Brain microvascular endothelial cell (primary cell): ENCODE data around the gene ANKS6.

Source experiments
- DNase-seq: peaks from one replicate; pipeline ENCODE4 v3.0.0-alpha.2; 2020
- H3K27ac ChIP-seq: fragments of 250-450 bp; sonication (Bioruptor Pico); 2 replicates; pipeline ENCODE4 v1.5.1; 2020; ENCODE audit warnings: mild to moderate bottlenecking, moderate library complexity
- H3K27me3 ChIP-seq: fragments of 250-450 bp; sonication (Bioruptor Pico); replicated peaks from 2 replicates; pipeline ENCODE4 v1.5.1; 2020; ENCODE audit warnings: mild to moderate bottlenecking
- H3K36me3 ChIP-seq: fragments of 250-450 bp; sonication (Bioruptor Pico); replicated peaks from 2 replicates; pipeline ENCODE4 v1.5.1; 2020; ENCODE audit warnings: mild to moderate bottlenecking
- H3K4me3 ChIP-seq: 2 replicates; pipeline ENCODE4 v1.5.1; 2011; ENCODE audit warnings: low read depth, mild to moderate bottlenecking, control low read depth, low read length, moderate library complexity
- in situ Hi-C: cut with HindIII; loops from 2 replicates; pipeline ENCODE4 v1.10.0; 2017; ENCODE audit warnings: low sequenced_read_pairs, low pct_ligation_motif_present
- TF ChIP-seq, protein P1 (sequence below): IDR thresholded peaks from 2 replicates; pipeline ENCODE4 v1.5.1; 2011; ENCODE audit warnings: low read depth, mild to moderate bottlenecking, moderate library complexity, low read length, control low read depth, inconsistent platforms; ENCODE audit errors: missing control alignments

The ANKS6 gene

DNA sequence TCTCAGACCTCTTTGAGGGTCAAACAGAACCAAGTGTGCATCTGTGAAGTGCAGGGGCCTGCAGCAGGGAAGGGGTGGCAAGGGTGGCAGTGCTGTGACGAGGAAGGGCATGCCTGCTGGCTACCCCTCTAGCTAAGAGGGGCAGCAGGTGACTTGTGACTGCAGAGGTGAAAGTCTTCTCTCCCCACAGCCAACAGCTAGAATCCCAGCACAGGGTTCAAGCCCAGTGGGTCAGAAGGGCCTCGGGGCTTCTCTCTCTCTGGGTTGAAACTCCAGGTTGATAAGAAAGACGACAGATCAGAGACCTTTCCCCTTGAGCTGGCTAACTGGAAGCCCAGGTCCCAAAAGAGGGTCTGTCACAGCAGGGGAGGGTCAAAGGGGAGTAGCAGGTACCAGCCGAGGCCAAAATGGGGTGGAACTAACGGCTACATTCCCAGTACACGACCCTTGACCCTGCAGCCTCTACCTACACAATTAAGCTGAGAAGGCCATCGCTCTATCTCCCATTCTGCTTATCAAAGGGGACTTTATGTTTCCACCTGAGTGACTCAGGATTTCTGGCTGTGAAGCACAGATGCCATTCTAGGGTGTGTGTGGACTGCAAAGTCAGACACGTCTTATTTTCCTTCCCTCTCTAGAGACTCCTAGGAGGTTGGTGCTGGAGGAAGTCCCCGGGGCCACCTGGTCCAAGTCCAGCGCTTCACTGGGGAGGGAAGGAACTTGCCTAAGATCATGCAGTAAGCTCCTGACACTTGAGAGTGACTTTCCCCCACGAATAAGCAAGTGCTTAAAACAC, 14.6 kb downstream of the ANKS6 start:
- H3K27ac ChIP-seq, result no peak overlapping the region
- DNase-seq, result no peak
- H3K36me3 ChIP-seq, result no peaks in the 10 kb centered on the region
- in situ Hi-C loops, result no loop called here
- H3K4me3 ChIP-seq, result no peak overlapping the region
- H3K27me3 ChIP-seq, result no peaks in the 10 kb centered on the region
- TF ChIP-seq, protein P1, sequence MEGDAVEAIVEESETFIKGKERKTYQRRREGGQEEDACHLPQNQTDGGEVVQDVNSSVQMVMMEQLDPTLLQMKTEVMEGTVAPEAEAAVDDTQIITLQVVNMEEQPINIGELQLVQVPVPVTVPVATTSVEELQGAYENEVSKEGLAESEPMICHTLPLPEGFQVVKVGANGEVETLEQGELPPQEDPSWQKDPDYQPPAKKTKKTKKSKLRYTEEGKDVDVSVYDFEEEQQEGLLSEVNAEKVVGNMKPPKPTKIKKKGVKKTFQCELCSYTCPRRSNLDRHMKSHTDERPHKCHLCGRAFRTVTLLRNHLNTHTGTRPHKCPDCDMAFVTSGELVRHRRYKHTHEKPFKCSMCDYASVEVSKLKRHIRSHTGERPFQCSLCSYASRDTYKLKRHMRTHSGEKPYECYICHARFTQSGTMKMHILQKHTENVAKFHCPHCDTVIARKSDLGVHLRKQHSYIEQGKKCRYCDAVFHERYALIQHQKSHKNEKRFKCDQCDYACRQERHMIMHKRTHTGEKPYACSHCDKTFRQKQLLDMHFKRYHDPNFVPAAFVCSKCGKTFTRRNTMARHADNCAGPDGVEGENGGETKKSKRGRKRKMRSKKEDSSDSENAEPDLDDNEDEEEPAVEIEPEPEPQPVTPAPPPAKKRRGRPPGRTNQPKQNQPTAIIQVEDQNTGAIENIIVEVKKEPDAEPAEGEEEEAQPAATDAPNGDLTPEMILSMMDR, result no peak

DNA sequence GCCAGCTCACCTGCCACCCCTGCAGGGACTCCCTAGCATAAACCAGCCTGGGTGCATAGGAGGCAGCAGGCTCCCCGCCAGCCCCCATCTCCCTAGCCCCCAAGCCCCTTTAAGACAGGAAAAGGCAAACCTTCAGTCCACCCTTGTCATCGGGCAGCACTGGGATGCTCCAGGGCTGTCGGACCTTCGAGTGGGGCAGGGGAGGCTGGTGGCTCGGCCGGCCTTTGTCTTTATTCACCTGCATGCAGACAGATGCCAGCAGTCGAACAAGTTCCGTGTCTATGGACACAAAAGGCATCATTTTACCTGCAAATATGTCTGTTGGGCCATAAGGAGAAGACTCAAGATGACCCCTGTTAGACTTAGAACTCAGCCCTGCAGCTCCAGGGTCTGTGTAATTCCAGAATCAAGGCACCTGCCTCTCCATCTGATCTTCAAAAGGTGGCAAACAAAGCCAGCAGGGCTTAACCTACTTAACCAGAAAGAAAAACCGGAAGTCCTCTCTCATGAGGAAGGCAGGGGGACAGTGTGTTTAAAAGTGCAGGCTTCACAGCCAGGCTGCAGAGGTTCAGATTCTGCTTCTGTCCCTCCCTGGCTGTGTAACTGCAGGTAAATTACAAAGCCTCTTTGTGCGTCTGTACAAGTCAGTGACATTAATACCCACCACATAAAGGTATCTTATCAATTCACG, 16.2 kb downstream of the ANKS6 start:
- H3K4me3 ChIP-seq, result no peak overlapping the region
- no peak for DNase-seq
- H3K27me3 ChIP-seq, result no peaks in the 10 kb centered on the region
- in situ Hi-C loops, result no loop called here
- no peak overlapping the region for H3K27ac ChIP-seq
- H3K36me3 ChIP-seq, result no peaks in the 10 kb centered on the region
- TF ChIP-seq, protein P1, result no peak

DNA sequence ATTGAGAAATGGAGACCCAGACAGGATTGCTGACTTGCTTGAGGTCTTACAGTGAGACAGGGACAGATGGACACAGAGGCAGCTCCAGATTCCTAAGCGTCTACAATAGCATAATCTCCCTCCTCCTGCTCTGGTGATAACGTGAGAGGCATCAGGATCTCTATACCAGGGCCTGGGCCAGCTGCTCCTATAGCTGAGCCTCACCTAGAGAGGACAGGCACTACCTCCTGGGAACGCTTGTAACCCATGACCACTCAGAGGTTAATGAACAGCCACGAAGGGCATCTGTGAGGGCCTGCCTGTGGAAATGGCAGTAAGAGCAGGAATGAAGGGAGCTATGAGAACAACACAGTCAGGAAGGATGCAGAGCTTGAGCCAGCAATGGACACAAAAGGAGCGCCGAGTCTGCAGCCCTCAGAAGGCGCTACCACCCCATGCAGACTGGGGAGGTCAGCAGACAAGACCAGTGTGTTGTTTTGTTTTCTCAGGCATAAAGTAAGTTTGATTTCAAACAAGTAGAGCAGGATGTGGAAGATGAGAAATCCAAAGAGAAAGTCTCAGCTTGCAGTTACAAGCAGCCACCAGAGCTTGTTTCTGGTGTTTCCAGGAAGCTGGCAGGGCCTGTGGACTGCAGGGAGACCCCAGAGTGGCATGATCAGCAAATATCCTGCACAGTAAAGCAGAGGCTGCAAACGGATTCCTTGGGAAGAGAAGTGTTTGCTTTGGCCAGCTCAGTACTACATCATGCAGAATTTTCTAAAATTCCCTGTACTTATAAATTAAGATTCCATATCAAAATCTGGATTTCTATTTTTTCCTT, 17.4 kb downstream of the ANKS6 start:
- no peak overlapping the region for H3K27ac ChIP-seq
- TF ChIP-seq, protein P1, result no peak
- no peaks in the 10 kb centered on the region for H3K27me3 ChIP-seq
- in situ Hi-C loops, result no loop called here
- DNase-seq, result no peak
- H3K4me3 ChIP-seq, result no peak overlapping the region
- no peaks in the 10 kb centered on the region for H3K36me3 ChIP-seq

DNA sequence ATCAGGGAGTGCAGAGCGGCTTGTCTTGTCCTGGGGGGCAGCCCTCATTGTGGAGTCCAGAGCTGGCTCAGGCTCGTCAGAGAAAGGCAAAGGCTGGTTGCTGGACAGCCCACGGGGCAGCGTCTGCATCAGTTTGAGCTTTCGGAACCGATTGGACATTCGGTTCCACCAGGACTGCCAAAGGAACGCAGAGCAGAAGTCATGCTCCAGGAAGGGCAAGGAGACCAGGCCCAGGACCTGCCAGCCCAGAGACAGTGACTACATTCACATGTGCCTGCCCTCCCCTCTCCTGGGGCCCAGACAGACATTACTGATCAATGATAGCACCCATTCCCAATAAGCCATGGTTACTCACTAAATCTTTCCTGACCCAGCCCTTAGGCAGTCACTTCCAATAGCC, 18.1 kb downstream of the ANKS6 start:
- in situ Hi-C loops, result no loop called here
- no peaks in the 10 kb centered on the region for H3K27me3 ChIP-seq
- H3K27ac ChIP-seq, result no peak overlapping the region
- TF ChIP-seq, protein P1, result no peak
- H3K36me3 ChIP-seq, result peaks cover 2% of the 10 kb centered on the region
- no peak for DNase-seq
- no peak overlapping the region for H3K4me3 ChIP-seq

DNA sequence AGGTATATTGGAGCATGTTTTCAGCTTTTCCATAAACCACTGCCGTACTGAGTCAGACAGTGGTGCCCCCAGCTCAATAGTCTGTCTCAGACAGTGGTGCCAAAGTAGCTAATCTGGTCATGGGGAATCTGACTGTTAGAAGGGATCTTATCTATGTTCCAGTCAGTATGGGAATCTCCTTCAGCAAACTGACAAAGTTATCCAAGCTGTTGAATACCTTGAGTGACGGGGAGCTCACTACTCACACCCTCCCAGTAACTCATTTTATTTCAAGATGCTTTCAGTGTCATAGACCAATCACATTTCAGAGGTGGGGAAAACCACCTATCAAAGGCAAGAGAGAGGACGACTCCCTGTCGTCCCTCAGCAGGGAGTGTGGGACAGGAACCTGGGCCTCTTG, 18.7 kb downstream of the ANKS6 start:
- no peak overlapping the region for H3K27ac ChIP-seq
- H3K36me3 ChIP-seq, result peaks cover 5% of the 10 kb centered on the region
- no peaks in the 10 kb centered on the region for H3K27me3 ChIP-seq
- in situ Hi-C loops, result no loop called here
- no peak for DNase-seq
- TF ChIP-seq, protein P1, result no peak
- H3K4me3 ChIP-seq, result no peak overlapping the region
